ENCODE results near the gene SCAP. TPM values are rescaled to one million over a fixed set of nuclear protein-coding genes. Genes with fewer than 3 reads are reported as not detected.

The SCAP gene
- total RNA-seq, 1 experiment from 2014 or later, result 81.4 TPM

- no peak for DNase-seq (ENCODE audit: low spot score)
Observed at GRCh38 chr3:47419083-47420043, 56.4 kb downstream of the SCAP start.

GRCh38 chr3:47418167-47419082 lies 57.3 kb downstream of the SCAP start:
- no peak for DNase-seq (ENCODE audit: low spot score)
- in situ Hi-C loops (cut with HindIII; ENCODE audit: low sequenced_read_pairs), result no loop called here

More at GRCh38 chr3:47419083-47420043, 56.4 kb downstream of the SCAP start:
- in situ Hi-C loops (cut with HindIII; ENCODE audit: low sequenced_read_pairs), result no loop called here

- in situ Hi-C loops (cut with HindIII; ENCODE audit: low sequenced_read_pairs), result no loop called here
- DNase-seq (ENCODE audit: low spot score), result no peak
Observed at GRCh38 chr3:47416041-47416440, 59.7 kb downstream of the SCAP start.

GRCh38 chr3:47414666-47415587 lies 60.8 kb downstream of the SCAP start:
- DNase-seq (ENCODE audit: low spot score), result no peak
- in situ Hi-C loops (cut with HindIII; ENCODE audit: low sequenced_read_pairs), result no loop called here

- in situ Hi-C loops (cut with HindIII; ENCODE audit: low sequenced_read_pairs), result no loop called here
- DNase-seq (ENCODE audit: low spot score), result no peak
Observed at GRCh38 chr3:47414161-47414564, 61.6 kb downstream of the SCAP start.

GRCh38 chr3:47413751-47414150 lies 62.0 kb downstream of the SCAP start:
- in situ Hi-C loops (cut with HindIII; ENCODE audit: low sequenced_read_pairs), result no loop called here

GRCh38 chr3:47412842-47413520 lies 62.8 kb downstream of the SCAP start:
- DNase-seq (ENCODE audit: low spot score), result no peak
- in situ Hi-C loops (cut with HindIII; ENCODE audit: low sequenced_read_pairs), result no loop called here

More at GRCh38 chr3:47413751-47414150, 62.0 kb downstream of the SCAP start:
- DNase-seq (ENCODE audit: low spot score), result no peak

GRCh38 chr3:47412453-47412756 lies 63.3 kb downstream of the SCAP start:
- in situ Hi-C loops (cut with HindIII; ENCODE audit: low sequenced_read_pairs), result no loop called here
- no peak for DNase-seq (ENCODE audit: low spot score)

- no peak for DNase-seq (ENCODE audit: low spot score)
- in situ Hi-C loops (cut with HindIII; ENCODE audit: low sequenced_read_pairs), result no loop called here
Observed at GRCh38 chr3:47411696-47412452, 63.9 kb downstream of the SCAP start.

GRCh38 chr3:47410801-47411646 lies 64.7 kb downstream of the SCAP start:
- in situ Hi-C loops (cut with HindIII; ENCODE audit: low sequenced_read_pairs), result no loop called here
- DNase-seq (ENCODE audit: low spot score), result no peak

GRCh38 chr3:47410417-47410720 lies 65.4 kb downstream of the SCAP start:
- no peak for DNase-seq (ENCODE audit: low spot score)
- in situ Hi-C loops (cut with HindIII; ENCODE audit: low sequenced_read_pairs), result no loop called here

GRCh38 chr3:47409688-47410416 lies 65.9 kb downstream of the SCAP start:
- in situ Hi-C loops (cut with HindIII; ENCODE audit: low sequenced_read_pairs), result no loop called here
- peak; percentile 42 for DNase-seq (ENCODE audit: low spot score)

- in situ Hi-C loops (cut with HindIII; ENCODE audit: low sequenced_read_pairs), result no loop called here
- no peak for DNase-seq (ENCODE audit: low spot score)
Observed at GRCh38 chr3:47409284-47409683, 66.5 kb downstream of the SCAP start.

GRCh38 chr3:47408839-47409229 lies 66.9 kb downstream of the SCAP start:
- in situ Hi-C loops (cut with HindIII; ENCODE audit: low sequenced_read_pairs), result no loop called here
- no peak for DNase-seq (ENCODE audit: low spot score)

- in situ Hi-C loops (cut with HindIII; ENCODE audit: low sequenced_read_pairs), result no loop called here
Observed at GRCh38 chr3:47407896-47408838, 67.6 kb downstream of the SCAP start.

More at GRCh38 chr3:47407896-47408838, 67.6 kb downstream of the SCAP start:
- no peak for DNase-seq (ENCODE audit: low spot score)

All from G401 (cell line).